Nephron progenitor cell (in vitro differentiated cells): ENCODE data around the gene SPRYD3.

Source experiments
- DNase-seq: peaks from one replicate; pipeline ENCODE4 v3.0.0; 2021
- H3K27ac Mint-ChIP-seq: 2 replicates; pipeline ENCODE4 v1.8.0; 2021; ENCODE audit warnings: mild to moderate bottlenecking, moderate library complexity, mixed read lengths
- H3K27me3 Mint-ChIP-seq: 2 replicates; pipeline ENCODE4 v1.8.0; 2021; ENCODE audit warnings: mild to moderate bottlenecking, low read depth, mixed read lengths; ENCODE audit not compliant: poor library complexity
- H3K36me3 Mint-ChIP-seq: 2 replicates; pipeline ENCODE4 v1.8.0; 2021; ENCODE audit warnings: low read depth, mixed read lengths
- H3K4me1 Mint-ChIP-seq: 2 replicates; pipeline ENCODE4 v1.8.0; 2021; ENCODE audit warnings: mixed read lengths
- H3K4me3 Mint-ChIP-seq: 2 replicates; pipeline ENCODE4 v1.8.0; 2021; ENCODE audit warnings: mild to moderate bottlenecking, moderate library complexity, mixed read lengths
- H3K9me3 Mint-ChIP-seq: 2 replicates; pipeline ENCODE4 v1.8.0; 2021; ENCODE audit warnings: mild to moderate bottlenecking, moderate library complexity, mixed read lengths
- CTCF ChIP-seq: fragments of 200-600 bp; sonication (generic); IDR thresholded peaks from 2 replicates; pipeline ENCODE4 v1.5.0; 2021; ENCODE audit warnings: antibody characterized with exemption

SPRYD3 gene

GRCh38 chr12:53046655-53047220, 32.5 kb downstream of the SPRYD3 start:
- peak overlapping the region; percentile 94 for H3K4me3 Mint-ChIP-seq
- no peak for TF ChIP-seq CTCF
- peaks cover 3% of the 10 kb centered on the region for H3K27me3 Mint-ChIP-seq
- peak overlapping the region; percentile 96 for H3K27ac Mint-ChIP-seq
- peaks cover 17% of the 10 kb centered on the region for H3K36me3 Mint-ChIP-seq
- DNase-seq: peak; percentile 68
- peaks cover 83% of the 10 kb centered on the region for H3K4me1 Mint-ChIP-seq
- H3K9me3 Mint-ChIP-seq: no peaks in the 10 kb centered on the region

GRCh38 chr12:53045696-53046045, 33.5 kb downstream of the SPRYD3 start:
- Mint-ChIP-seq H3K4me3 (peak overlapping the region; percentile 94), H3K27ac (no peak overlapping the region), H3K36me3 (peaks cover 22% of the 10 kb centered on the region), H3K9me3 (no peaks in the 10 kb centered on the region), H3K4me1 (peaks cover 72% of the 10 kb centered on the region), H3K27me3 (peaks cover 3% of the 10 kb centered on the region)
- no peak for TF ChIP-seq CTCF
- no peak for DNase-seq

GRCh38 chr12:53044896-53045695, 34.1 kb downstream of the SPRYD3 start:
- Mint-ChIP-seq H3K27ac (no peak overlapping the region), H3K4me1 (peaks cover 67% of the 10 kb centered on the region), H3K36me3 (peaks cover 23% of the 10 kb centered on the region), H3K9me3 (no peaks in the 10 kb centered on the region), H3K4me3 (peak overlapping the region; percentile 94), H3K27me3 (peaks cover 3% of the 10 kb centered on the region)
- no peak for DNase-seq
- no peak for TF ChIP-seq CTCF

DNA sequence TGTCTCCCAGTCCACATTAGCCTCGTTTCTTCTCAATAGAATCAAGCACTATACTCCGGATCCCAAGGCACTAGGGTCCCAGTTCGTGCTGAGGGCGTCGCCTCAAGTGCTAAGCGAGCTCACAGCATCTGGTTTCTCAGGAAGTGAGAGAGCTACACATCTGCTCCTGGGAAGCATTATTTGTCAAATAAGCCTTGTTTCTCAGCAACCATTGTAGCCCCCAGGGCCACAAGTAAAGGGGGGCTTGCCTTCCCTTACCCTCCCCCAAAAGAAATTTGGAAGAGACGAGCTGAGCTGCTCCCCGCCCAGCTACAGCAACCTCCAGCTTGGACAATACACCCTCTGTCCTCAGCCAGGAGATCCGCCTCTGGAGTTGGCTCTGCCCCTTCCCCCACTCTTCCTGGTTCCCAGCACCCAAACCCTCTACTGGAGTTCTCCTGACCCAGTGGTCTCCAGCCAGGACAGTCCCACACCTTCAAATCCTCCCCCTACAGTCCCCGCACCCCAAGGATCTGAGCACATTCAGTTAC, 35.1 kb downstream of the SPRYD3 start:
- no peak overlapping the region for H3K4me3 Mint-ChIP-seq
- peaks cover 60% of the 10 kb centered on the region for H3K4me1 Mint-ChIP-seq
- H3K9me3 Mint-ChIP-seq: no peaks in the 10 kb centered on the region
- peak overlapping the region; percentile 91 for H3K27ac Mint-ChIP-seq
- H3K27me3 Mint-ChIP-seq: peaks cover 3% of the 10 kb centered on the region
- no peak for TF ChIP-seq CTCF
- DNase-seq: no peak
- H3K36me3 Mint-ChIP-seq: peaks cover 32% of the 10 kb centered on the region

DNA sequence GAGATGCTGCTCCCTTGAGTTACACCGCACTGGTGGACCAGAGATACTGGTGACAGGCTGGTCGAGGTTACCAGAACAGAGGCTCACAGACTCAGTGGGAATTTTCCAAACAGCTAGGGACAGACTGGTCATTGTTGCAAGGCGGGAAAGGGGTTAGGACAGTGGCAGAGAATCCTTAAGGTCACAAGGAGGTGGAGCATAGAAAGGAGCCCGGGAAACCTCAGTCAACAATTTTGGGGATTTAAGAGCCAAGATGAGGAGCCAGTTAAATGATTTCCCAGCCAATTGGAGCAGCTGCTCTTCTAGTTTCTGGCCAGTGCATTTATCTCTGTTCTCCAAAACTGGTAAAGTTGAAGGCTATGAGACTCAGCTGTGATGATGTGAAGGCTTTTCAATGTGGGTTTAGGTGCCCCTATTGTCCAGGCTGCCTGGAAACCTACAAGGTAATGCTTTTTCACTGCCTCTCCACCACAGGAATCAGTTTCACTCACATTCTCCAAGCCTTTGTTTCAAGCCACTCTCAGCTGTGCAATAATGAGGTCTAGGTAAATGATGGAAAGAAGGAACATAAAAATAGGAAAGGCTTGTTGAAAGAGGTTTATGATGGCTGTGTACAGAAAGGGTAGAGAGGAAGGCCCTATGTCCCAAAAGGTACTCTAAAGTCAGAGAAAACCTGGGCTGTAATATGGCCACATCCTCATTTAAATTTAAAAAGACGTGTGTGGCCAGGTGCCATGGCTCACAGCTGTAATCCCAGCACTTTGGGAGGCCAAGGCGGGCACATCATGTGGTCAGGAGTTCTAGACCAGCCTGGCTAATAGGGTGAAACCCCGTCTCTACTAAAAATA, 36.4 kb downstream of the SPRYD3 start:
- no peak for TF ChIP-seq CTCF
- DNase-seq: no peak
- Mint-ChIP-seq H3K9me3 (no peaks in the 10 kb centered on the region), H3K27ac (peak overlapping the region; percentile 99), H3K27me3 (peaks cover 3% of the 10 kb centered on the region), H3K4me1 (peaks cover 47% of the 10 kb centered on the region), H3K36me3 (peaks cover 44% of the 10 kb centered on the region), H3K4me3 (no peak overlapping the region)
